Epithelial cell of proximal tubule (primary cell): ENCODE measurements around the gene KCNQ1. TPM values are rescaled to one million over a fixed set of nuclear protein-coding genes. Genes with fewer than 3 reads are reported as not detected.

Experiments used
- DNase-seq: peaks from one replicate; pipeline ENCODE4 v3.0.0-alpha.2; 2011; ENCODE audit warnings: low read depth
- H3K4me3 ChIP-seq: 2 replicates; pipeline ENCODE4 v1.5.1; 2011; ENCODE audit warnings: low read depth, mild to moderate bottlenecking, low read length
- CTCF ChIP-seq: conservative IDR thresholded peaks from 2 replicates; pipeline ENCODE4 v1.5.1; 2012; ENCODE audit warnings: low read depth, mild to moderate bottlenecking, low read length
- total RNA-seq: library from RNA; depleted of rRNA; stranded (reverse); fragments of >200 nt; gene quantifications from 2 replicates; pipeline ENCODE4 v1.2.3, GENCODE V29; 2015

Gene KCNQ1
- total RNA-seq, 1 donor from 2014 or later = 0.46 TPM

- DNase-seq = no peak
- no peak overlapping the region for H3K4me3 ChIP-seq
- no peak for TF ChIP-seq CTCF
These were observed 398.7 kb downstream of the KCNQ1 start for GRCh38 chr11:2843551-2843950.

GRCh38 chr11:2844116-2844842, 399.5 kb downstream of the KCNQ1 start:
- no peak overlapping the region for H3K4me3 ChIP-seq
- no peak for DNase-seq
- no peak for TF ChIP-seq CTCF

DNA sequence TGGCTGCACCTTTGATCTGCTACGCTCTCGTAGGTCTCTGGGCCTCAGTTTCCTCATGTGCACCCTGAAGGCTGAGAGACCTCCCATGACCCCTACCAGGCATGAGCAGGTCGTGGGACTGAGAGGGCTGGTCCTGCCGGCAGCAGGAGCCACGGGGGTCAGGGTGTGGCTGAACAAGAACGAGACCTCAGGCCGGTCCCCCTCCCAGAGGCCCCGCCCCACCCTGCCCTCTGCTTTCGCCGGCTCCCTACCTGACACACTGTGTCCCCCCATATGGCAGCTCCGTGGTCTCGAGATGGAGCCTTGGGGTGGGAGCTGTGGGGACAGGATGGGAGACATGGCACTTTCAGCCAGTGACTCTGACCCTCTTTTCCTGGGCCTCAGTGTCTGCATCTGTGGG, 400.2 kb downstream of the KCNQ1 start:
- no peak for DNase-seq
- H3K4me3 ChIP-seq = no peak overlapping the region
- no peak for TF ChIP-seq CTCF

GRCh38 chr11:2846056-2846455, 401.2 kb downstream of the KCNQ1 start:
- DNase-seq = no peak
- no peak for TF ChIP-seq CTCF
- no peak overlapping the region for H3K4me3 ChIP-seq

- H3K4me3 ChIP-seq = no peak overlapping the region
- no peak for DNase-seq
- no peak for TF ChIP-seq CTCF
These were observed 401.7 kb downstream of the KCNQ1 start for GRCh38 chr11:2846470-2846869.

DNA sequence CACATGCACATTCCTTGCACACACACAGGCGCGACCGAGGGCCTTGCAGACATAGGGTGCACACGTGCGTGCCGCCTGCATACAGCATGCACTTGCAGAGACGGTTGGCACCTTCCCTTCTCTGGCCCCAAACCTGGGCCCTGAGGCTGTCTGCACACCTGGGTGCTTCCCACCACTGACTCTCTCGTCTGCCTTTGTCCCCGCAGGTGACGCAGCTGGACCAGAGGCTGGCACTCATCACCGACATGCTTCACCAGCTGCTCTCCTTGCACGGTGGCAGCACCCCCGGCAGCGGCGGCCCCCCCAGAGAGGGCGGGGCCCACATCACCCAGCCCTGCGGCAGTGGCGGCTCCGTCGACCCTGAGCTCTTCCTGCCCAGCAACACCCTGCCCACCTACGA, 402.8 kb downstream of the KCNQ1 start:
- TF ChIP-seq CTCF = no peak
- DNase-seq = no peak
- no peak overlapping the region for H3K4me3 ChIP-seq

- DNase-seq = no peak
These were observed 403.7 kb downstream of the KCNQ1 start for GRCh38 chr11:2848497-2848896.

More at GRCh38 chr11:2848497-2848896, 403.7 kb downstream of the KCNQ1 start:
- no peak overlapping the region for H3K4me3 ChIP-seq
- no peak for TF ChIP-seq CTCF
